ENCODE measurements around the gene ERG.

ERG gene

GRCh38 chr21:38330666-38331065 is 167.6 kb downstream of the ERG start:
- DNase-seq (ENCODE audit: low spot score) = no peak

Data from putamen (tissue), 1 donor.